GM19463 (cell line): Measurements from ENCODE around the gene RNF113A.
"Not testable (repeated sequence)": the region's sequence is repeated elsewhere in the genome, so short reads cannot be mapped to it uniquely, and the experiment has no call there.

Source experiments
- ATAC-seq: cut with Tn5 transposase; IDR thresholded peaks from one replicate; pipeline ENCODE4 v1.9.1; 2021; ENCODE audit warnings: mild to moderate bottlenecking, moderate library complexity; ENCODE audit not compliant: unreplicated experiment

The RNF113A gene

GRCh38 chrX:119852382-119853353 is 18.9 kb downstream of the RNF113A start, which contains the start of gene UPF3B:
TSS of gene UPF3B (minus strand) at chrX:119852963. CDS start at chrX:119852928, 35 bp downstream.
- ATAC-seq, result peak; percentile 94

GRCh38 chrX:119833905-119834304 is 37.6 kb downstream of the RNF113A start:
- ATAC-seq, result no peak

GRCh38 chrX:119828446-119828845 is 43.1 kb downstream of the RNF113A start:
- no peak for ATAC-seq

- no peak for ATAC-seq
These were observed 45.1 kb downstream of the RNF113A start for GRCh38 chrX:119826399-119826959.

- ATAC-seq, result not testable (repeated sequence)
These were observed 47.3 kb downstream of the RNF113A start for GRCh38 chrX:119824221-119824620.

GRCh38 chrX:119821703-119822102 is 49.8 kb downstream of the RNF113A start:
- peak; percentile 84 for ATAC-seq
